Inflammatory macrophage treated with lipopolysaccharide for 1 hour (primary cell): Measurements from ENCODE around the gene CELF5.
"Not testable (repeated sequence)": the region's sequence is repeated elsewhere in the genome, so short reads cannot be mapped to it uniquely, and the experiment has no call there.

Source experiments
- DNase-seq, 2 donors: peaks; one replicate each; pipeline ENCODE4 v3.0.0-alpha.2; 2020 to 2022

The CELF5 gene

GRCh38 chr19:3325451-3325850 is 101.0 kb downstream of the CELF5 start:
- no peak for DNase-seq

GRCh38 chr19:3328743-3329142 is 104.3 kb downstream of the CELF5 start:
- DNase-seq = no peak

- no peak for DNase-seq
Observed at GRCh38 chr19:3330047-3330446, 105.6 kb downstream of the CELF5 start.

- DNase-seq = not testable (repeated sequence)
Observed at GRCh38 chr19:3332232-3332631, 107.8 kb downstream of the CELF5 start.

GRCh38 chr19:3333020-3333583 is 108.6 kb downstream of the CELF5 start:
- no peak for DNase-seq

GRCh38 chr19:3333662-3334061 is 109.2 kb downstream of the CELF5 start:
- no peak for DNase-seq

- not testable (repeated sequence) for DNase-seq
Observed at GRCh38 chr19:3334749-3335430, 110.4 kb downstream of the CELF5 start.

GRCh38 chr19:3335431-3336350 is 111.2 kb downstream of the CELF5 start:
- no peak for DNase-seq

- DNase-seq = no peak
Observed at GRCh38 chr19:3336351-3336679, 111.9 kb downstream of the CELF5 start.

- no peak for DNase-seq
Observed at GRCh38 chr19:3336680-3337523, 112.4 kb downstream of the CELF5 start.

GRCh38 chr19:3338541-3339181 is 114.2 kb downstream of the CELF5 start:
- peak in 1 of 2 donors; percentile 30 for DNase-seq

GRCh38 chr19:3340340-3340739 is 115.9 kb downstream of the CELF5 start:
- no peak for DNase-seq

- no peak for DNase-seq
Observed at GRCh38 chr19:3342246-3342645, 117.8 kb downstream of the CELF5 start.

- not testable (repeated sequence) for DNase-seq
Observed at GRCh38 chr19:3342962-3343361, 118.5 kb downstream of the CELF5 start.

- DNase-seq = peak; percentile 84 to 94
Observed at GRCh38 chr19:3343619-3344502, 119.4 kb downstream of the CELF5 start.

- no peak for DNase-seq
Observed at GRCh38 chr19:3344608-3345598, 120.4 kb downstream of the CELF5 start.

- DNase-seq = no peak
Observed at GRCh38 chr19:3345850-3346460, 121.5 kb downstream of the CELF5 start.
